Erythroblast (primary cell): ENCODE measurements around the gene NRP1.
"Not testable (repeated sequence)": the region's sequence is repeated elsewhere in the genome, so short reads cannot be mapped to it uniquely, and the experiment has no call there.

Experiments
- GATA1 ChIP-seq: IDR thresholded peaks from 2 replicates; pipeline ENCODE4 v1.6.1; 2011; ENCODE audit warnings: low read depth, mild to moderate bottlenecking, control low read depth, low read length, moderate library complexity
- POLR2A ChIP-seq: IDR thresholded peaks from 2 replicates; pipeline ENCODE4 v1.6.1; 2011; ENCODE audit warnings: mild to moderate bottlenecking, low read length

DNA sequence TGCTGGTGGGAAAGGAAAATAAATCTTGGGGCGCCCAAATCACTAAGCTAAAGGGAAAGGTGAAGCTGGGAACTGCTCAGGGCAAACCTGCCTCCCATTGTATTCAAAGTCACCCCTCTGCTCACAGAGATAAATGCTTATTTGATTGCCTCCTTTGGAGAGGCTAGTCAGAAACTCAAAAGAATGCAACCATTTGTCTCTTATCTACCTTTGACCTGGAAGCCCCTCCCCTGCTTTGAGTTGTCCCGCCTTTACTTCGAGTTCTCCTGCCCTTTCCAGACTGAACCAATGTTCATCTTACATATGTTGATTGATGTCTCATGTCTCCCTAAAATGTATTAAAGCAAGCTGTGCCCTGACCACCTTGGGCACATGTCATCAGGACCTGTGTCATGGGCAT is 33.9 kb downstream of the NRP1 start:
- not testable (repeated sequence) for TF ChIP-seq POLR2A, GATA1
